ENCODE measurements around the gene EXOC7. TPM values are rescaled to one million over a fixed set of nuclear protein-coding genes. Genes with fewer than 3 reads are reported as not detected.

EXOC7 gene
- total RNA-seq, 1 experiment from 2014 or later, result 114 TPM

GRCh38 chr17:76142039-76142584, 38.5 kb upstream of the EXOC7 start:
- no peaks in the 10 kb centered on the region for H3K36me3 ChIP-seq (ENCODE audit: control insufficient read depth in 1 of 2, insufficient read depth in 2 of 2, low read length in 2 of 2)
- no peak overlapping the region for H3K27ac ChIP-seq (ENCODE audit: low read depth, low read length)
- ChIA-PET POLR2A (interaction anchor here (3.1 kb wide), 1 partner anchor 9 kb away, joined by 18 read pairs; no protein-coding TSS in a partner anchor), CTCF (interaction anchor here (1.8 kb wide), 1 partner anchor 9 kb away, joined by 10 read pairs; no protein-coding TSS in a partner anchor), RAD21 (ENCODE audit: low non-redundant PET in 1 of 2, low total read pairs in 2 of 2, uncharacterized antibody in 2 of 2, unreplicated experiment in 2 of 2) (interaction anchor here in 1 of 2 experiments (0.6 to 1.6 kb wide), 2 partner anchors 13 to 19 kb away, joined by 3 to 4 read pairs; no protein-coding TSS in a partner anchor)
- H3K4me3 ChIP-seq (replicated peaks in 1 of 2; ENCODE audit: low read depth in 1 of 2, low read length in 2 of 2), result no peak overlapping the region
- H2AFZ ChIP-seq (ENCODE audit: low read depth, low read length, poor library complexity, severe bottlenecking), result peak overlapping the region; percentile 82
- no peaks in the 10 kb centered on the region for H3K9me2 ChIP-seq (ENCODE audit: insufficient read depth)
- H3K27me3 ChIP-seq (ENCODE audit: insufficient read depth, low read length), result no peaks in the 10 kb centered on the region
- peaks cover 17 to 30% of the 10 kb centered on the region in 2 experiments; a peak in 3 of 4 replicates for H3K4me1 ChIP-seq (ENCODE audit: control insufficient read depth in 1 of 2, insufficient read depth in 2 of 2, low read length in 2 of 2)
- no peaks in the 10 kb centered on the region for H4K20me1 ChIP-seq (ENCODE audit: insufficient read depth)
- ATAC-seq, result no peak
- no peaks in the 10 kb centered on the region for H3K9me3 ChIP-seq (ENCODE audit: control insufficient read depth in 1 of 2, insufficient read depth in 1 of 2, low read depth in 1 of 2, low read length in 2 of 2)
- BruUV-seq (replicated peaks), result no TSS peak
- H3K79me2 ChIP-seq (ENCODE audit: insufficient read depth, low read length), result no peaks in the 10 kb centered on the region
- TF ChIP-seq ATF3 (IDR thresholded peaks at IDR 0.05) (no peak), CBX3 (IDR thresholded peaks at IDR 0.05; ENCODE audit: low read depth) (no peak)
- no peak overlapping the region for H3K4me2 ChIP-seq (ENCODE audit: low read length)
- intact Hi-C loops (cut with micrococcal nuclease), result no loop called here
- no peak for DNase-seq (ENCODE audit: low read depth, low spot score)
- no peak overlapping the region for H3K9ac ChIP-seq (ENCODE audit: low read length)

GRCh38 chr17:76141212-76142038, 37.8 kb upstream of the EXOC7 start, which contains the start of gene FOXJ1:
Gene FOXJ1, minus strand, starts transcription at chr17:76141245. Its CDS starts 850 bp downstream, at chr17:76140395.
- TF ChIP-seq ELF1 (IDR thresholded peaks at IDR 0.05; ENCODE audit: borderline replicate concordance, low read depth) (no peak), SIN3A (IDR thresholded peaks at IDR 0.05; ENCODE audit: low read depth) (no peak), ATF3 (IDR thresholded peaks at IDR 0.05) (no peak), RAD21 (IDR thresholded peaks at IDR 0.05; ENCODE audit: low read depth) (no peak), EGR1 (IDR thresholded peaks at IDR 0.05; ENCODE audit: low read depth) (peak; percentile 83), SP1 (IDR thresholded peaks at IDR 0.05; ENCODE audit: low read depth) (peak; percentile 86), TCF7L2 (IDR thresholded peaks at IDR 0.05; ENCODE audit: borderline replicate concordance, extremely low read depth, insufficient read depth, insufficient read length) (peak; percentile 48), YY1 (IDR thresholded peaks at IDR 0.05; ENCODE audit: extremely low read depth, insufficient replicate concordance, low read depth, low read length) (no peak), EZH2 (IDR thresholded peaks at IDR 0.05) (no peak)
- H3K4me2 ChIP-seq (ENCODE audit: low read length), result peak within 1 kb of the TSS; percentile 81
- BruUV-seq (replicated peaks), result no TSS peak
- ChIA-PET POLR2A (interaction anchor here (3.1 kb wide), 1 partner anchor 8 kb away, joined by 18 read pairs; no protein-coding TSS in a partner anchor), CTCF (interaction anchor here (1.2 to 1.4 kb wide), 3 partner anchors 9 to 35 kb away, joined by 4 read pairs; no protein-coding TSS in a partner anchor), RAD21 (ENCODE audit: low non-redundant PET in 1 of 2, low total read pairs in 2 of 2, uncharacterized antibody in 2 of 2, unreplicated experiment in 2 of 2) (interaction anchor here in 1 of 2 experiments (1.6 kb wide), 1 partner anchor 18 kb away, joined by 4 read pairs; no protein-coding TSS in a partner anchor)
- H3K9ac ChIP-seq (ENCODE audit: low read length), result no peak within 1 kb of the TSS
- H3K27me3 ChIP-seq (ENCODE audit: insufficient read depth, low read length), result no peaks in the 10 kb centered on the region
- peak within 1 kb of the TSS; percentile 82 for H2AFZ ChIP-seq (ENCODE audit: low read depth, low read length, poor library complexity, severe bottlenecking)
- ATAC-seq (peak; percentile 95), DNase-seq (ENCODE audit: low read depth, low spot score) (peak; percentile 87)
- no peaks in the 10 kb centered on the region for H4K20me1 ChIP-seq (ENCODE audit: insufficient read depth)
- H3K36me3 ChIP-seq (ENCODE audit: control insufficient read depth in 1 of 2, insufficient read depth in 2 of 2, low read length in 2 of 2), result no peaks in the 10 kb centered on the region
- no peaks in the 10 kb centered on the region for H3K9me3 ChIP-seq (ENCODE audit: control insufficient read depth in 1 of 2, insufficient read depth in 1 of 2, low read depth in 1 of 2, low read length in 2 of 2)
- peaks cover 17 to 30% of the 10 kb centered on the region in 2 experiments; a peak in 3 of 4 replicates for H3K4me1 ChIP-seq (ENCODE audit: control insufficient read depth in 1 of 2, insufficient read depth in 2 of 2, low read length in 2 of 2)
- no peak within 1 kb of the TSS for H3K27ac ChIP-seq (ENCODE audit: low read depth, low read length)
- no peaks in the 10 kb centered on the region for H3K79me2 ChIP-seq (ENCODE audit: insufficient read depth, low read length)
- no peaks in the 10 kb centered on the region for H3K9me2 ChIP-seq (ENCODE audit: insufficient read depth)
- intact Hi-C loops (cut with micrococcal nuclease), result no loop called here
- H3K4me3 ChIP-seq (replicated peaks in 1 of 2; ENCODE audit: low read depth in 1 of 2, low read length in 2 of 2), result peak within 1 kb of the TSS; percentile 18 to 33; a peak in 3 of 4 replicates
